Activated CD4-positive, alpha-beta T cell treated with anti-CD3 and anti-CD28 coated beads for 36 hours (primary cell): ENCODE results near the gene TIGAR. TPM values are rescaled to one million over a fixed set of nuclear protein-coding genes. Genes with fewer than 3 reads are reported as not detected.
A peak's percentile ranks its signal among the peaks of the same experiment; 100 is the strongest.

Experiments used
- ATAC-seq: fragments of 200-7000 bp; cut with Tn5 transposase; one replicate; pipeline ENCODE4 v1.10.0; 2021; ENCODE audit warnings: mild to moderate bottlenecking, moderate library complexity
- CTCF ChIA-PET: fragments of 350-600 bp; sonication (Branson Sonifier 250); formaldehyde crosslinking; loops from one replicate; lab custom pipeline; 2021; ENCODE audit warnings: antibody characterized with exemption; lab: Charles Lee
- POLR2A ChIA-PET: fragments of 350-600 bp; sonication (Branson Sonifier 250); formaldehyde crosslinking; loops from one replicate; lab custom pipeline; 2021; ENCODE audit warnings: antibody characterized with exemption, inconsistent platforms; lab: Charles Lee
- DNase-seq: peaks from one replicate; pipeline ENCODE4 v3.0.0-alpha.2; 2020
- H3K27ac Mint-ChIP-seq: one replicate; pipeline ENCODE4 v1.8.0; 2021; ENCODE audit warnings: mixed read lengths
- H3K27me3 Mint-ChIP-seq: one replicate; pipeline ENCODE4 v1.8.0; 2021; ENCODE audit warnings: mixed read lengths
- H3K36me3 Mint-ChIP-seq: one replicate; pipeline ENCODE4 v1.8.0; 2021; ENCODE audit warnings: low read depth, mixed read lengths
- H3K4me1 Mint-ChIP-seq: one replicate; pipeline ENCODE4 v1.8.0; 2021; ENCODE audit warnings: mixed read lengths
- H3K4me3 Mint-ChIP-seq: one replicate; pipeline ENCODE4 v1.8.0; 2021; ENCODE audit warnings: mild to moderate bottlenecking, moderate library complexity, mixed read lengths
- H3K9me3 Mint-ChIP-seq: one replicate; pipeline ENCODE4 v1.8.0; 2021; ENCODE audit warnings: low read depth, mixed read lengths
- intact Hi-C, 2 experiments: fragments of 100-400 bp; cut with DNase I in 1 of 2; cut with micrococcal nuclease in 1 of 2; formaldehyde crosslinking; loops; one replicate each; pipeline versions ENCODE4 v1.14.2 to v1.15.1; 2022 to 2024; cut with DNase I, micrococcal nuclease
- total RNA-seq, 2 experiments: library from RNA; stranded (reverse); gene quantifications; one replicate each; pipeline ENCODE4 v1.2.3, GENCODE V29; 2021

Gene TIGAR
- total RNA-seq, 2 experiments from 2014 or later: 7.1 to 8.4 TPM

GRCh38 chr12:4346931-4347330 is 25.9 kb downstream of the TIGAR start:
- no peak for DNase-seq
- intact Hi-C loops: no loop called here
- POLR2A ChIA-PET: no interaction called here
- no peak overlapping the region for H3K27ac Mint-ChIP-seq
- peaks cover 2% of the 10 kb centered on the region for H3K9me3 Mint-ChIP-seq
- no peak overlapping the region for H3K4me3 Mint-ChIP-seq
- no peaks in the 10 kb centered on the region for H3K4me1 Mint-ChIP-seq
- H3K36me3 Mint-ChIP-seq: peaks cover 19% of the 10 kb centered on the region
- CTCF ChIA-PET: no interaction called here
- no peak for ATAC-seq
- no peaks in the 10 kb centered on the region for H3K27me3 Mint-ChIP-seq

DNA sequence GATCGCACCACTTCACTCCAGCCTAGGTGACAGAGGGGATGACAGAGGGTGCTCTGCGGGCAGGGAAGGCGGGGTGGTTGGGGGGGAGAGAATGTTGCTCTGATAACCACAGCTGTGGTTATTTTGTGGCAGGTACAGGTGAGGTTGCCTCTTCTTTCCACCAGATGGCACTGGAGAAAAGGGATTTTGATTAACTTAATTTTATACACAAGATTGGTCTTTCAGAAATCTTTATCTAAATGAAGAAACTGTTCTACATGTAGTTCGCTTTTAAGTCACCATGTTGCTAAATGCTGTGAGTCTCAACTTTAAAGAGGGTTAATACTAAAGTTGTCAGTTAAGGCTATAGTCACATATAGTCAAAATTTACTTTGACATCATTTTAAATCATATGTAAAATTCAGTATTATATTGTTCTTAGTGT is 32.8 kb downstream of the TIGAR start:
- Mint-ChIP-seq H3K27ac (no peak overlapping the region), H3K4me3 (no peak overlapping the region), H3K4me1 (no peaks in the 10 kb centered on the region), H3K9me3 (no peaks in the 10 kb centered on the region), H3K36me3 (peaks cover 3% of the 10 kb centered on the region), H3K27me3 (no peaks in the 10 kb centered on the region)
- CTCF ChIA-PET: interaction anchor here (0.6 to 1.1 kb wide), 6 partner anchors 17 to 405 kb away, joined by 3 to 5 read pairs (median 3); no protein-coding TSS in a partner anchor
- POLR2A ChIA-PET: no interaction called here
- ATAC-seq: peak; percentile 61
- DNase-seq: peak; percentile 50
- intact Hi-C loops: loop anchor here (1.0 to 10.0 kb wide), 3 partner anchors 173 to 405 kb away; partner anchors contain the start of genes AKAP3 (in 1 of the 2) and NDUFA9 (in 1 of the 2)

GRCh38 chr12:4355156-4356040 is 34.4 kb downstream of the TIGAR start:
- intact Hi-C loops: loop anchor here (1.0 to 10.0 kb wide), 3 partner anchors 171 to 289 kb away; partner anchors contain the start of genes AKAP3 (in 1 of the 2) and NDUFA9 (in 1 of the 2)
- no peak overlapping the region for H3K27ac Mint-ChIP-seq
- ATAC-seq (no peak), DNase-seq (no peak)
- H3K4me3 Mint-ChIP-seq: no peak overlapping the region
- ChIA-PET POLR2A (no interaction called here), CTCF (interaction anchor here (1.2 to 1.4 kb wide), 2 partner anchors 14 to 142 kb away, joined by 3 to 5 read pairs; no protein-coding TSS in a partner anchor)
- H3K4me1 Mint-ChIP-seq: no peaks in the 10 kb centered on the region
- H3K36me3 Mint-ChIP-seq: no peaks in the 10 kb centered on the region
- no peaks in the 10 kb centered on the region for H3K27me3 Mint-ChIP-seq
- H3K9me3 Mint-ChIP-seq: no peaks in the 10 kb centered on the region

DNA sequence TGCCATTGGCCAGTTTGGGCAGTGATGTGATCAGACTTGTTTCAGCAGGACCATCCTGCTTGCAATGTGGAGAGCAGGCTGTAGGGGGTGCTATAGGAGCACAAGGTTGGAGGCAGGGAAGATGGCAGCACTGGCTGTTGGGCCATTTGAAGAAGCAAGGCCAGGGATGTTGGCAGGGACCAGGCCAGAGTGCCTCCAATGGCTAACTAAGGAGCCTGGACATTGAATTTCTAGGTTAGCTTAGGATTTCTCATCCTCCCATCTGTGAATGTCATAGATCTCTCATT is 35.0 kb downstream of the TIGAR start:
- Mint-ChIP-seq H3K4me1 (no peaks in the 10 kb centered on the region), H3K4me3 (no peak overlapping the region), H3K36me3 (no peaks in the 10 kb centered on the region), H3K9me3 (no peaks in the 10 kb centered on the region), H3K27me3 (no peaks in the 10 kb centered on the region), H3K27ac (no peak overlapping the region)
- ChIA-PET CTCF (interaction anchor here (1.2 to 1.4 kb wide), 2 partner anchors 13 to 142 kb away, joined by 3 to 5 read pairs; no protein-coding TSS in a partner anchor), POLR2A (no interaction called here)
- peak; percentile 73 for ATAC-seq
- intact Hi-C loops: loop anchor here (1.0 to 10.0 kb wide), 2 partner anchors 171 to 289 kb away; partner anchors contain the start of genes AKAP3 (in 1 of the 2) and NDUFA9 (in 1 of the 2)
- peak; percentile 85 for DNase-seq

- no peak for ATAC-seq
- POLR2A ChIA-PET: no interaction called here
- Mint-ChIP-seq H3K27me3 (peaks cover 4% of the 10 kb centered on the region), H3K4me1 (no peaks in the 10 kb centered on the region), H3K36me3 (no peaks in the 10 kb centered on the region), H3K9me3 (no peaks in the 10 kb centered on the region), H3K4me3 (no peak overlapping the region), H3K27ac (no peak overlapping the region)
- intact Hi-C loops: no loop called here
- no peak for DNase-seq
- CTCF ChIA-PET: interaction anchor here (1.2 kb wide), 1 partner anchor 15 kb away, joined by 7 read pairs; no protein-coding TSS in a partner anchor
Measured at GRCh38 chr12:4366090-4366489, 45.1 kb downstream of the TIGAR start.

DNA sequence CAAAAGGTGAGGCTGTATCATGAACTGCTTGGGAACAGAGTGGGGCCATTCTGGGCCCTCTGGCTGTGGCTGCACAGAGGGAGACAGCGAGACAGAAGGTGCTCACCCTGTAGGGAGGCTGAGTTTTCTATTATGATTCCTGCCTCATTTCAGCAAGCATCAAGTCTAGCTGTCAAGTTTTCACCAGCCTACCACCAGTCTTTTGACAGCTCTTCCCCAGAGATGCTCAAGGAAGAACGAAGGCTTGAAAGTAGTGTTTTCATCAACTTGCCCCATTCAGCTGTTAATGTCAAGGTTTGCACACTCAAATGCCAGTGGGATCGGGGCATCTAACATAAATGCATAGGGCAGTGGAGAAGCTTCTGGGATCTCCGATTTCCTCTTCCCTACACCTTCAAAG is 48.5 kb downstream of the TIGAR start:
- Mint-ChIP-seq H3K36me3 (no peaks in the 10 kb centered on the region), H3K27me3 (peaks cover 15% of the 10 kb centered on the region), H3K4me3 (no peak overlapping the region), H3K4me1 (no peaks in the 10 kb centered on the region), H3K9me3 (no peaks in the 10 kb centered on the region), H3K27ac (no peak overlapping the region)
- DNase-seq: no peak
- ChIA-PET CTCF (interaction anchor here (1.2 to 1.3 kb wide), 2 partner anchors 14 to 53 kb away, joined by 5 read pairs; no protein-coding TSS in a partner anchor), POLR2A (no interaction called here)
- ATAC-seq: no peak
- intact Hi-C loops: no loop called here

DNA sequence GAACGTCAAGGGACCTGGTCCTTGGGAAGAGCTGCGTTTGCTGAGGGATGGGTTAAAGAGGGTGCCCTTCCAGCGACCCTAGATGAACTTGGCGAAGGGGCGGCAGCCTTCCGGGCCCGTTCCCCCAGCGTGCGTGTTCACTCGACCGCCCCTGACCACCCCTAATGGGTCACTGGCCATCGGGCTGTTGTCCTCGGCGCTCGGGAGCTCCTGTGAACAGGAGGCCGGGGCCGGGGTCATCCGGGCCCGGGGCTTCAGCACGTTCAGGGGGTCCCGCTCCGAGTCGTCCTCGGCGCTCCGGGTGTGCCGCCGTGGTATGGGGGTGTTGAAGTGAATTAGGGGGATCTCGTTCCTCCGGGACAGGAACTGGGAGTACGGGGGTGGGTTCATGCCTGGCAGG is 49.3 kb downstream of the TIGAR start:
- Mint-ChIP-seq H3K9me3 (no peaks in the 10 kb centered on the region), H3K36me3 (no peaks in the 10 kb centered on the region)
- DNase-seq: no peak

GRCh38 chr12:4372653-4373052 is 51.6 kb downstream of the TIGAR start:
- no peaks in the 10 kb centered on the region for H3K36me3 Mint-ChIP-seq
- H3K27me3 Mint-ChIP-seq: peaks cover 17% of the 10 kb centered on the region
- no peak for DNase-seq
- ATAC-seq: no peak
- no peak overlapping the region for H3K27ac Mint-ChIP-seq
- H3K9me3 Mint-ChIP-seq: no peaks in the 10 kb centered on the region
- intact Hi-C loops: no loop called here
- H3K4me1 Mint-ChIP-seq: no peaks in the 10 kb centered on the region
- H3K4me3 Mint-ChIP-seq: no peak overlapping the region
- CTCF ChIA-PET: interaction anchor here (0.7 to 1.5 kb wide), 2 partner anchors 9 to 1810 kb away, joined by 3 read pairs; no protein-coding TSS in a partner anchor
- POLR2A ChIA-PET: no interaction called here

More for the DNA sequence above, 49.3 kb downstream of the TIGAR start:
- Mint-ChIP-seq H3K4me1 (no peaks in the 10 kb centered on the region), H3K27ac (no peak overlapping the region), H3K4me3 (no peak overlapping the region), H3K27me3 (peaks cover 15% of the 10 kb centered on the region)
- ChIA-PET CTCF (no interaction called here), POLR2A (no interaction called here)
- intact Hi-C loops: no loop called here
- no peak for ATAC-seq

DNA sequence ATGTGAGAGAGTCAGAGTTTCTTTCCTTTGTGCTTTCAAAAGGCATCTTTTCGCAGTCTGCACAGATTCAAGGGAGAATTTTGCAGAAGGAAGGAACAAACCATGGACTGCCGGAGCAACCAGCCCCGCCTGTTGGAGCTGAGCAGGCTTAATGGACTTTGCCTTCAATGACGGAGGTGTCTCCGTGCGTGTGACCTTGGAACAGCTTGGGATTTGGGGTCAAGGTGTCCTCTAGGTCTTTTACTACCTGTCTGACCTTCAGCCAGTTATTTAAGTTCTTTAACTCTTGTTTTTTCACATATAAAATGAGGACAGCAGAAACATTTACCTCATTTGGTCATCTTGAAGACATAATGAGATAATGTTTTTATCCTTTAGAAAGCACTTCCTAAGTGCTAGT is 54.4 kb downstream of the TIGAR start:
- no peak overlapping the region for H3K4me3 Mint-ChIP-seq
- DNase-seq (no peak), ATAC-seq (no peak)
- ChIA-PET POLR2A (interaction anchor here (0.5 to 0.7 kb wide), 2 partner anchors 365 to 930 kb away, joined by 3 to 6 read pairs; no protein-coding TSS in a partner anchor), CTCF (interaction anchor here (1.0 kb wide), 1 partner anchor 10 kb away, joined by 4 read pairs; no protein-coding TSS in a partner anchor)
- intact Hi-C loops: no loop called here
- no peak overlapping the region for H3K27ac Mint-ChIP-seq
- H3K4me1 Mint-ChIP-seq: no peaks in the 10 kb centered on the region
- peaks cover 24% of the 10 kb centered on the region for H3K27me3 Mint-ChIP-seq
- H3K36me3 Mint-ChIP-seq: no peaks in the 10 kb centered on the region
- no peaks in the 10 kb centered on the region for H3K9me3 Mint-ChIP-seq

DNA sequence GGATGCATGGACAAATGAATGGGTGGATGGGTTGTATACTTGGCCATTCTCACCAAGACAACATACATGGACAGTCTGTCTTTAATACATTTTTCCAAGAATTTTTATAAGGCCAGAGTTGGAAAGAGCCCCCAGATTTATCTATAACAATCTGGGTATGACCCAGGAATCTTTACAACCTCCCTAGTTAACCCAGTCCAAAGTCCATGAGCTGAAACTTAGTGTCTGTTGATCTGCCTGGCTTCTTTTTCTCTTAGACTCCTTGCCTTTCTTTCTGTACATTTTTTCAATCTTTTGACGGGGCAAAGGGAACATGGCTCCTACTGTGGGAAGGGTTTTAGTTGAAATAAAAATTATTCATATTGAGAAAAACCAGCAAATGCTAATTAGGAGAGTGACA is 57.8 kb downstream of the TIGAR start:
- Mint-ChIP-seq H3K9me3 (no peaks in the 10 kb centered on the region), H3K4me1 (no peaks in the 10 kb centered on the region), H3K27me3 (peaks cover 17% of the 10 kb centered on the region), H3K27ac (no peak overlapping the region), H3K4me3 (no peak overlapping the region), H3K36me3 (no peaks in the 10 kb centered on the region)
- ATAC-seq: no peak
- ChIA-PET POLR2A (no interaction called here), CTCF (interaction anchor here (0.6 kb wide), 1 partner anchor 563 kb away, joined by 3 read pairs; no protein-coding TSS in a partner anchor)
- intact Hi-C loops: no loop called here
- DNase-seq: no peak

GRCh38 chr12:4379405-4379804 is 58.4 kb downstream of the TIGAR start, which contains the start of gene FGF23:
FGF23 (minus strand) TSS chr12:4379712; CDS start chr12:4379582, 130 bp downstream.
- ATAC-seq (no peak), DNase-seq (no peak)
- Mint-ChIP-seq H3K4me3 (no peak within 1 kb of the TSS), H3K9me3 (no peaks in the 10 kb centered on the region), H3K4me1 (no peaks in the 10 kb centered on the region), H3K27ac (no peak within 1 kb of the TSS), H3K36me3 (no peaks in the 10 kb centered on the region), H3K27me3 (peaks cover 13% of the 10 kb centered on the region)
- intact Hi-C loops: no loop called here
- ChIA-PET CTCF (interaction anchor here (1.3 kb wide), 1 partner anchor 16 kb away, joined by 4 read pairs; no protein-coding TSS in a partner anchor), POLR2A (no interaction called here)
